GM21528 (cell line): Measurements from ENCODE around the gene CIAPIN1.

Experiments used
- ATAC-seq: cut with Tn5 transposase; IDR thresholded peaks from one replicate; pipeline ENCODE4 v1.9.1; 2021; ENCODE audit warnings: mild to moderate bottlenecking, moderate library complexity; ENCODE audit not compliant: unreplicated experiment, low FRiP score

Gene CIAPIN1

GRCh38 chr16:57447186-57447962, at the start of gene CIAPIN1, which contains the start of gene COQ9:
Gene CIAPIN1 (minus strand): TSS chr16:57447385. CDS start chr16:57440928, 6,457 bp downstream.
Gene COQ9 (plus strand): TSS chr16:57447479. CDS start chr16:57447506, 27 bp downstream.
- ATAC-seq, result peak; percentile 97

GRCh38 chr16:57493767-57494166, 46.6 kb upstream of the CIAPIN1 start:
- no peak for ATAC-seq

GRCh38 chr16:57489229-57489628, 42.0 kb upstream of the CIAPIN1 start:
- ATAC-seq, result no peak

GRCh38 chr16:57486858-57487834, 40.0 kb upstream of the CIAPIN1 start:
- ATAC-seq, result no peak

GRCh38 chr16:57485916-57486857, 39.0 kb upstream of the CIAPIN1 start, which contains the start of gene DOK4:
Gene DOK4 (minus strand): TSS chr16:57486493. CDS start chr16:57479507, 6,986 bp downstream.
- peak; percentile 85 for ATAC-seq

GRCh38 chr16:57485091-57485915, 38.1 kb upstream of the CIAPIN1 start:
- no peak for ATAC-seq

GRCh38 chr16:57484515-57485005, 37.4 kb upstream of the CIAPIN1 start:
- no peak for ATAC-seq

GRCh38 chr16:57483725-57484514, 36.7 kb upstream of the CIAPIN1 start:
- no peak for ATAC-seq

GRCh38 chr16:57482845-57483545, 35.8 kb upstream of the CIAPIN1 start:
- no peak for ATAC-seq

- ATAC-seq, result no peak
Measured at GRCh38 chr16:57481421-57481820, 34.2 kb upstream of the CIAPIN1 start.

GRCh38 chr16:57480754-57481230, 33.6 kb upstream of the CIAPIN1 start:
- ATAC-seq, result no peak

GRCh38 chr16:57479976-57480753, 33.0 kb upstream of the CIAPIN1 start:
- ATAC-seq, result no peak

GRCh38 chr16:57479205-57479975, 32.2 kb upstream of the CIAPIN1 start:
- ATAC-seq, result no peak

GRCh38 chr16:57478396-57479204, 31.4 kb upstream of the CIAPIN1 start:
- no peak for ATAC-seq
